ENCODE measurements around the gene MAP3K10. TPM values are rescaled to one million over a fixed set of nuclear protein-coding genes. Genes with fewer than 3 reads are reported as not detected.

MAP3K10 gene
- total and polyA plus RNA-seq, 9 of the 15 experiments (the other 6 are each of a cell fraction or from before 2014, with no cell fraction given): 0.01 to 8.0 (median 2.7) TPM; not detected in 1

DNA sequence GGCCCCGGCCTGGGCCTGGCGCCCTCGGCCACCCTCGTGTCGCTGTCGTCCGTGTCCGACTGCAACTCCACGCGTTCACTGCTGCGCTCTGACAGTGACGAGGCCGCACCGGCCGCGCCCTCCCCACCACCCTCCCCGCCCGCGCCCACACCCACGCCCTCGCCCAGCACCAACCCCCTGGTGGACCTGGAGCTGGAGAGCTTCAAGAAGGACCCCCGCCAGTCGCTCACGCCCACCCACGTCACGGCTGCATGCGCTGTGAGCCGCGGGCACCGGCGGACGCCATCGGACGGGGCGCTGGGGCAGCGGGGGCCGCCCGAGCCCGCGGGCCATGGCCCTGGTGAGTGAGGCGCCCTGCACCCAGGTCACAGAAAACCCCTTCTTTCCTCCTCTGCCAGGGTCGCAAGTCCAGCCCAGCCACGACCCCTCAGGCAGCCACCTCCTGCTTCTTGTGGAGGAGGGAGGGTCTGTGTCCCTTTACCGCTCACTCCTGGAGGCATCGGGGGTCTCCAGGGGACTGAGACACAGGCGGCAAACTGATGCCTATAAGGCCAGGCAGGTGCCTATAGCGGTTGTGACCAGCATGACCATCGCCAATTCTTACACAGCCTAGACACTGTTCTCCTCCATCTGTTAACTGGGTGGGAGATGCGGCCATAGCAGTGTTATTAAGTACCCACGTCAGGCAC, 22.8 kb downstream of the MAP3K10 start:
- Histone ChIP-seq H3K79me2 (ENCODE audit: control insufficient read depth, insufficient read depth, low read length) (no peaks in the 10 kb centered on the region), H3K9me1 (ENCODE audit: control insufficient read depth, insufficient read depth, low read length) (no peaks in the 10 kb centered on the region), H3K4me3 (no peak overlapping the region), H3K9ac (ENCODE audit: insufficient read depth in 1 of 2, low read depth in 2 of 2, low read length in 2 of 2) (no peak overlapping the region), H3K27me3 (ENCODE audit: control insufficient read depth in 2 of 2, insufficient read depth in 2 of 2, low read length in 2 of 2) (peaks cover 6 to 9% of the 10 kb centered on the region in 2 experiments; a peak in 2 of 5 replicates), H3K36me3 (ENCODE audit: control insufficient read depth, insufficient read depth, low read length) (no peaks in the 10 kb centered on the region), H3K4me1 (replicated peaks in 1 of 2; ENCODE audit: control insufficient read depth in 2 of 2, insufficient read depth in 2 of 2, low read length in 2 of 2) (peaks cover 6 to 35% of the 10 kb centered on the region in 2 experiments; a peak in 4 of 5 replicates), H3K4me2 (ENCODE audit: insufficient read depth, low read length) (no peak overlapping the region), H3K9me3 (replicated peaks; ENCODE audit: control insufficient read depth, insufficient read depth, low read depth, low read length) (no peaks in the 10 kb centered on the region), H4K20me1 (replicated peaks; ENCODE audit: control insufficient read depth, insufficient read depth, low read length) (peaks cover 5% of the 10 kb centered on the region; the same call in 1 of the 2 replicates), H3K27ac (ENCODE audit: extremely low read depth, low read depth, low read length) (no peak overlapping the region), H2AFZ (ENCODE audit: low read depth, low read length) (no peak overlapping the region)
- CTCF ChIA-PET (ENCODE audit: low intra/inter-chr PET ratio): no interaction called here
- no TSS peak for BruUV-seq (replicated peaks)
- intact Hi-C loops (cut with micrococcal nuclease) (no loop called here), in situ Hi-C loops (cut with MboI) (no loop called here)
- FAIRE-seq (no peak), ATAC-seq (no peak), DNase-seq (ENCODE audit: extremely low read depth in 1 of 4, low spot score in 3 of 4) (no peak)
- POLR2A ChIA-PET: interaction anchor here (0.6 to 0.7 kb wide), 2 partner anchors 26 to 101 kb away, joined by 3 to 4 read pairs; no protein-coding TSS in a partner anchor
- 84% methylated on average over 20 of the region's 50 CpGs for WGBS (ENCODE audit: insufficient coverage, low coverage, missing lambda C conversion rate)
- TF ChIP-seq KDM1A (IDR thresholded peaks at IDR 0.05): no peak
- 0 out of 2 replicates have a peak, but pooled peaks have one; percentile 1 for TF ChIP-seq ZBTB33 (CRISPR knock-in tag; IDR thresholded peaks at IDR 0.05)

All from K562 (cell line).